ENCODE data around the gene UBA1.

- TF ChIP-seq POLR2AphosphoS5 (IDR thresholded peaks at IDR 0.05): no peak
- no peak for TF ChIP-seq POLR2A (IDR thresholded peaks at IDR 0.05)
Measured at GRCh38 chrX:47178337-47178736, 15.3 kb upstream of the UBA1 start.

Data from spleen (tissue), 3 donors.